VCaP (cell line): ENCODE measurements around the gene SEMA4F.
A peak's percentile ranks its signal among the peaks of the same experiment; 100 is the strongest.

Experiments
- H3K27ac ChIP-seq: fragments of 450-650 bp; 2 replicates; pipeline ENCODE4 v1.5.1; 2017
- TF ChIP-seq, protein P1 (sequence below): fragments of 450-650 bp; conservative IDR thresholded peaks from 2 replicates; pipeline ENCODE4 v1.5.1; 2017; ENCODE audit warnings: mild to moderate bottlenecking, moderate library complexity

Gene SEMA4F

DNA sequence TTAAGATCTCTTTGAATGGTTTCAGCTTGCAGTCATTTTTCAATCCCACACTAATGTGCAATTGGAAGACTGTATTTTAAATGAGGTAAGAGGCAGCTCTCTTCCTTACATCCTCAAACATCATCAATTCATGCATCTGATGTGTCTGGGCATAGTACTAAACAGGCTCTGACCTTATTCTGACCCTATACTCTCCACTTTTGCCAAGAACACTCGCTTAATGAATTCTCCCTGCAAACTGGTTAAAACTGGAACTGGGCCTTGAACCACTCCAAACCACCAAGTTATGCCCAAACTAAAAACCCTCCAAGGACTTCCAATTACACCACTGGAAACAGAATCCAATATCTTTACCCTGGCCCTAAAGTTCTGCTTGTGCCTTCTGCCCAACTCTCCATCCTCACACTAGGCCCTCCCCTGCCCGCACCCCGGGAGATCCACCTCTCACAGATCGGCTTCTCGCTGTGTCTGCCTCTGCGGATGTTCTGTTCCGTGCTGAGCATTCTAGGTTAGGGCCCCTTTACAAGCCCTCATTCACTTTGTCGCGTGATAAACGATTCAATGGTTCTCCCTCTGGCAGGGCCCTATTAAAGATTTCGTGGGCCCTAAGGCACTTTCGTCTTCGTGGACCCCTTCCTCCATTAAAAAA is 7.1 kb upstream of the SEMA4F start:
- TF ChIP-seq, protein P1, sequence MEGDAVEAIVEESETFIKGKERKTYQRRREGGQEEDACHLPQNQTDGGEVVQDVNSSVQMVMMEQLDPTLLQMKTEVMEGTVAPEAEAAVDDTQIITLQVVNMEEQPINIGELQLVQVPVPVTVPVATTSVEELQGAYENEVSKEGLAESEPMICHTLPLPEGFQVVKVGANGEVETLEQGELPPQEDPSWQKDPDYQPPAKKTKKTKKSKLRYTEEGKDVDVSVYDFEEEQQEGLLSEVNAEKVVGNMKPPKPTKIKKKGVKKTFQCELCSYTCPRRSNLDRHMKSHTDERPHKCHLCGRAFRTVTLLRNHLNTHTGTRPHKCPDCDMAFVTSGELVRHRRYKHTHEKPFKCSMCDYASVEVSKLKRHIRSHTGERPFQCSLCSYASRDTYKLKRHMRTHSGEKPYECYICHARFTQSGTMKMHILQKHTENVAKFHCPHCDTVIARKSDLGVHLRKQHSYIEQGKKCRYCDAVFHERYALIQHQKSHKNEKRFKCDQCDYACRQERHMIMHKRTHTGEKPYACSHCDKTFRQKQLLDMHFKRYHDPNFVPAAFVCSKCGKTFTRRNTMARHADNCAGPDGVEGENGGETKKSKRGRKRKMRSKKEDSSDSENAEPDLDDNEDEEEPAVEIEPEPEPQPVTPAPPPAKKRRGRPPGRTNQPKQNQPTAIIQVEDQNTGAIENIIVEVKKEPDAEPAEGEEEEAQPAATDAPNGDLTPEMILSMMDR = no peak
- no peak overlapping the region for H3K27ac ChIP-seq

DNA sequence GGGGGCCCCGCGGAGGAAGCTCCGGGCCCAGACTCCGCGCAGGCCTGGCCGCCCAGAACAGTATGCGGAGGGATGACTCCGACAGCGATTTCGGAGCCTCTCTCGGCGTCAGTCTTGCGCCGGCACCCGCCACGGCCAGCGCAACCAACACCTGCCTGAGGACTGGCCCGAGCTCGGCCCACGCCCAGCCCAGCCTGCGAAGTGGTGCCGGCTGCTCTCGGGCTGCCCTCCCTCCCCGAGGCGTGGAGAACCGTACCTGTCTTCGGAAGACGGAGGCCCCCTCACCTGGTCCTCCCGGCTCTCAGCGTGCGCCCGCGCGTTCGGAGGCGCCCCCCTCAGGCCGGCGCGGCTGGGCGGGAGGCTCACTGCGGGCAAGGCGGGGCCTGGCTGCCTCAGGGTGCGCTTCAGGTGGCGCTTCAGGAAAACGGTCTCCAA is 6.0 kb upstream of the SEMA4F start, which contains the start of gene M1AP:
TSS of gene M1AP (minus strand) at position 322 of the 435 bp plus-strand sequence. CDS start 8,055 bp downstream, outside the sequence.
- no peak within 1 kb of the TSS for H3K27ac ChIP-seq
- TF ChIP-seq, protein P1 = no peak

DNA sequence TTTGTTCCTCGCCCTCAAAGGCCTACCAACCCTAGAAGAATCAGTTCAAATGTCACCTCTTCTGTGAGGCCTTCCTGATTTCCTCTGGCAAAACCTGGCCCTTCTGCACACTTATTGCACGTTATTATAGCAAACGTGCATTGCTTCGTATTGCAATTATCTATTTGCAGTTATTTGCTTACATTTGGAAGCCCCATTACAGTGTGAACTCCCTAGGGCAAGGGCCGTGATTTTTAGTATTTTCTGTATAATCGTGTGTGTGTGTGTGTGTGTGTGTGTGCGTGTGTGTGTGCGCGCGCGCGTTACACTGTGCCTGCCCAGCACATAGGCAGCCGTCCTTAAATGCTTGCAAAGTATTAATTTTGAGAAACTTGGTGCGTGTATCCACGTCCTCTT is 460 bp upstream of the SEMA4F start:
- peak overlapping the region; percentile 68 for H3K27ac ChIP-seq
- TF ChIP-seq, protein P1 = no peak

DNA sequence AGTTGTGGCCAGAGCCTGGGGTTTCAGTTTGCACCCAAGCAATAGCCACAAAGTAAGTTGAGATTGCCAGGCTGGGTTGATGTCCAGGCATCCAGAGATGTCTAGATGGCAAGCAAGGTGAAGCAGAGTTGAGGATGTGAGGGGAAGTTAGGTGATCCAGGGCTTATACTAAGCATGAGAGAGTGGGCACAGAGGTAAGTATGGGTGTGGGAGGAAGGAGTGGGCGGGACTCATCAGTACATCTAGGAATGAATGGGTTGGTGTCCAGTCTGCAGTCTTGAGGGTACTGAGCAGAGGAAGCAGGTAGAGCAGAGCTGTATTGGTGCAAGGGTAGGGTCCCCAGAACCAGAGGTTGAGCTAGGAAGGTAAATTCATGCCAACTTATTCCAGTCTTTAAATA is 1.5 kb downstream of the SEMA4F start:
- H3K27ac ChIP-seq = no peak overlapping the region
- TF ChIP-seq, protein P1 = no peak

DNA sequence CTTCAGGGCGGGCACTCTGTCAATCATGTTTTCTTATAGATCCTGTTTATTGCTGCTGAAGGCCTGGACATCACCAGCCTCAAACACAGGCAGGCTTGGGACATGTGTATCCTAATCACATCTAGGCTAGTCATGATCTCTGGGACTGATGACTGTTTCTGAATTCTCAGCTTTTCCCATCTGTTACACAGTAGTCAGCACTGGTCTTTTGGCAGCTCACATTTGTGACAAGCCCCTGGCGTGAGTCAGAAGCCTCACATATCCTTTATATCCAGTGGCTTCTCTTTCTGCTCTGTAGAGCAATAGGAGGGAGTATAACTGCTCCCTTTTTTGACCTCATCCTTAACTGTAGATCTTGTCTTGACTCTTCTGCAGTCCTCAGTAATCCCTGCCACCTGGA is 4.5 kb downstream of the SEMA4F start:
- H3K27ac ChIP-seq = no peak overlapping the region

DNA sequence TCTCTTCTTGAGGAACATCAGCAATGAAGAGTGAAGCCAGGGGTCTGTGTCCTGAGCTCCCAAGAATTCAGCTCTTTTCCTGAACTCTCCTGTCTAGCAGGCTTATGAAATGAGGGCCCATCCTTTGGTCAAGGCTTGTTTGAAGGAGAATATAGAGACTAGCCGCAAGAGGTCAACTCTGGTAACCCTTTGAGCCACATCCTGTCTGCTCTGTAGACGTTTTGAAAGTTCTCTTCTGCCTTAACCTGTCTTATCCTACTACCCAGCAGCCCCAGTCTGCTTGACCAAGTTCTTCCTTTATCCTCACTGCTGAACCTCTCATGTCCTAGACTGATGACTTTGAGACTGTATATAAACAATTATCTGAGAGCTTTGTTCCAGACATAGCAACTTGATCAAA is 5.4 kb downstream of the SEMA4F start:
- TF ChIP-seq, protein P1 = no peak
- no peak overlapping the region for H3K27ac ChIP-seq

More for the DNA sequence above, 4.5 kb downstream of the SEMA4F start:
- TF ChIP-seq, protein P1 = no peak

DNA sequence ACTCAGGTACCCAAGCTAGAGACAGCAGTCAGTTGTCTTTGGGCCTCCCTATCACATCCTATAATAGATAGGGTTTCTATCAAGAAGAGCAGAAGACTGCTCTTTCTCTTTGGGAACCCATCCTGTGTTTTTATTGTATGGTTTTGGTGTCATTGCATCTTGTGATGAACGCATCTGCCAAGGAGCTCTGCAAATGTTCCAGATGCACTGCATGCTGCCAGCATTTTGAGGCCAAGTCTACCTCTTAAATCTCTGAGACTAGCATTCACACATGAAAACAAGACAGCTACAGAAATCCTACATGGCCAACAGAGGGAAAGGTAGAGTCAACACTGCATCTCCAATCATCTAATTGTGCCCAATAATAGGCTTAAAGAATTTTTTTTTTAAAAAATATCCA is 14.0 kb downstream of the SEMA4F start:
- no peak overlapping the region for H3K27ac ChIP-seq

More for the DNA sequence above, 14.0 kb downstream of the SEMA4F start:
- TF ChIP-seq, protein P1 = no peak
